Fibroblast of lung (primary cell): ENCODE results near the gene UTF1. TPM values are rescaled to one million over a fixed set of nuclear protein-coding genes. Genes with fewer than 3 reads are reported as not detected.

Source experiments
- DNase-seq, 2 donors: peaks; one replicate each; pipeline versions ENCODE4 v3.0.0 to v3.0.0-alpha.2; 2010; ENCODE audit warnings: low read depth in 2 of 2
- H2AFZ ChIP-seq: 2 replicates; pipeline ENCODE4 v1.5.1; 2012; ENCODE audit warnings: low read length, control low read depth, inconsistent platforms
- H3K27ac ChIP-seq: 2 replicates; pipeline ENCODE4 v1.5.1; 2011; ENCODE audit warnings: low read length, control low read depth; ENCODE audit not compliant: insufficient read depth
- H3K27me3 ChIP-seq: 2 replicates; pipeline ENCODE4 v1.5.1; 2011; ENCODE audit warnings: mild to moderate bottlenecking, low read length; ENCODE audit not compliant: control insufficient read depth, insufficient read depth
- H3K36me3 ChIP-seq: 2 replicates; pipeline ENCODE4 v1.5.1; 2011; ENCODE audit warnings: low read length; ENCODE audit not compliant: control insufficient read depth, insufficient read depth
- H3K4me1 ChIP-seq: 2 replicates; pipeline ENCODE4 v1.5.1; 2011; ENCODE audit warnings: low read length; ENCODE audit not compliant: control insufficient read depth, insufficient read depth; ENCODE audit errors: extremely low read depth
- H3K4me2 ChIP-seq: 2 replicates; pipeline ENCODE4 v1.5.1; 2011; ENCODE audit warnings: low read length, control low read depth; ENCODE audit not compliant: insufficient read depth; ENCODE audit errors: extremely low read depth
- H3K4me3 ChIP-seq, 4 experiments: fragments of 200-600 bp in 1 of 4; sonication (generic) in 1 of 4; replicated peaks in 1 of 4; 2 replicates each; pipeline ENCODE4 v1.5.1; 2011 to 2016; ENCODE audit warnings: low read length in 4 of 4, low read depth in 3 of 4, mild to moderate bottlenecking in 3 of 4, control low read depth in 2 of 4, inconsistent platforms in 1 of 4, mixed read lengths in 1 of 4; ENCODE audit not compliant: insufficient read depth in 1 of 4; ENCODE audit errors: control extremely low read depth in 1 of 4
- H3K79me2 ChIP-seq: 2 replicates; pipeline ENCODE4 v1.5.1; 2012; ENCODE audit warnings: mild to moderate bottlenecking, low read length, inconsistent platforms; ENCODE audit not compliant: control insufficient read depth, insufficient read depth
- H3K9ac ChIP-seq: 2 replicates; pipeline ENCODE4 v1.5.1; 2011; ENCODE audit warnings: mild to moderate bottlenecking, low read length, control low read depth; ENCODE audit not compliant: insufficient read depth
- H3K9me3 ChIP-seq: 2 replicates; pipeline ENCODE4 v1.5.1; 2012; ENCODE audit warnings: low read depth, low read length; ENCODE audit not compliant: control insufficient read depth, insufficient read depth
- H4K20me1 ChIP-seq: 2 replicates; pipeline ENCODE4 v1.5.1; 2011; ENCODE audit warnings: low read length; ENCODE audit not compliant: control insufficient read depth, insufficient read depth; ENCODE audit errors: extremely low read depth
- EZH2 ChIP-seq: IDR thresholded peaks from 2 replicates; pipeline ENCODE4 v1.5.1; 2012; ENCODE audit warnings: low read length, control low read depth, mild to moderate bottlenecking; ENCODE audit errors: missing control alignments
- polyA plus RNA-seq, 2 donors: library from polyadenylated mRNA; depleted of rRNA in 1 of 2; stranded (reverse) in 1 of 2; unstranded in 1 of 2; fragments of >200 nt; gene quantifications; 2 replicates each; pipeline ENCODE4 v1.2.1, GENCODE V29; 2011 to 2012; ENCODE audit warnings: missing spikeins in 1 of 2
- total RNA-seq: library from RNA; depleted of rRNA; stranded (reverse); fragments of >200 nt; gene quantifications from 2 replicates; pipeline ENCODE4 v1.2.1, GENCODE V29; 2014
- TF ChIP-seq, protein P1 (sequence below), 2 donors: IDR thresholded peaks in 1 of 2; conservative IDR thresholded peaks in 1 of 2; 1 replicate in 1 of 2; 2 replicates in 1 of 2; pipeline ENCODE4 v1.5.1; 2011 to 2012; ENCODE audit warnings: low read length in 2 of 2, control low read depth in 1 of 2, inconsistent platforms in 1 of 2, low read depth in 1 of 2, mild to moderate bottlenecking in 1 of 2

Gene UTF1
- total and polyA plus RNA-seq, 2 donors (not counting 1 experiment from before 2014, with no cell fraction given): not detected

GRCh38 chr10:133226251-133226808, 3.7 kb upstream of the UTF1 start:
- H3K9me3 ChIP-seq: no peaks in the 10 kb centered on the region
- peaks cover 8% of the 10 kb centered on the region for H3K27me3 ChIP-seq
- H2AFZ ChIP-seq: no peak overlapping the region
- H3K4me3 ChIP-seq: no peak overlapping the region
- no peak overlapping the region for H3K4me2 ChIP-seq
- H4K20me1 ChIP-seq: no peaks in the 10 kb centered on the region
- TF ChIP-seq EZH2: no peak
- TF ChIP-seq, protein P1, sequence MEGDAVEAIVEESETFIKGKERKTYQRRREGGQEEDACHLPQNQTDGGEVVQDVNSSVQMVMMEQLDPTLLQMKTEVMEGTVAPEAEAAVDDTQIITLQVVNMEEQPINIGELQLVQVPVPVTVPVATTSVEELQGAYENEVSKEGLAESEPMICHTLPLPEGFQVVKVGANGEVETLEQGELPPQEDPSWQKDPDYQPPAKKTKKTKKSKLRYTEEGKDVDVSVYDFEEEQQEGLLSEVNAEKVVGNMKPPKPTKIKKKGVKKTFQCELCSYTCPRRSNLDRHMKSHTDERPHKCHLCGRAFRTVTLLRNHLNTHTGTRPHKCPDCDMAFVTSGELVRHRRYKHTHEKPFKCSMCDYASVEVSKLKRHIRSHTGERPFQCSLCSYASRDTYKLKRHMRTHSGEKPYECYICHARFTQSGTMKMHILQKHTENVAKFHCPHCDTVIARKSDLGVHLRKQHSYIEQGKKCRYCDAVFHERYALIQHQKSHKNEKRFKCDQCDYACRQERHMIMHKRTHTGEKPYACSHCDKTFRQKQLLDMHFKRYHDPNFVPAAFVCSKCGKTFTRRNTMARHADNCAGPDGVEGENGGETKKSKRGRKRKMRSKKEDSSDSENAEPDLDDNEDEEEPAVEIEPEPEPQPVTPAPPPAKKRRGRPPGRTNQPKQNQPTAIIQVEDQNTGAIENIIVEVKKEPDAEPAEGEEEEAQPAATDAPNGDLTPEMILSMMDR (conservative IDR thresholded peaks at IDR 0.05 in 1 of 2, IDR thresholded peaks at IDR 0.05 in 1 of 2; ENCODE audit: low read depth in 1 of 2, low read length in 2 of 2): no peak
- H3K27ac ChIP-seq: no peak overlapping the region
- H3K9ac ChIP-seq: no peak overlapping the region
- DNase-seq: no peak
- no peaks in the 10 kb centered on the region for H3K4me1 ChIP-seq
- H3K36me3 ChIP-seq: no peaks in the 10 kb centered on the region
- no peaks in the 10 kb centered on the region for H3K79me2 ChIP-seq

DNA sequence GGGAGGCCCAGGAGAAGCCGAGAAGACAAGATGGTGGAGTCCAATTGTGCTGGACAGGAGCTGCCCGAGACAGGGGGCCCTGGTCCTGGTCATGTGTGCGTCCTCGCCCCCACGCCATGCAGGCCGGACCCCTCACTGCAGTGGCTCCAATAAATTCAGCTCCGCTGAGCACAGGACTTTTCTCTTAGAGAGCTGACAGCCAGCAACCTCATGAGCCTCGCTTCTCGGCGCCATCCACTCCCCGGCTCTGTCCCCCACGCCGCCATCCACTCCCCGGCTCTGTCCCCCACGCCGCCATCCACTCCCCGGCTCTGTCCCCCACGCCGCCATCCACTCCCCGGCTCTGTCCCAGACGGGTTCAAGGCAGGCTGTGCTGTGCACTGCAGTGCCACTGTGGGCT, 2.8 kb upstream of the UTF1 start:
- DNase-seq: no peak
- no peak overlapping the region for H2AFZ ChIP-seq

GRCh38 chr10:133229265-133230043, 563 bp upstream of the UTF1 start:
- no peaks in the 10 kb centered on the region for H3K9me3 ChIP-seq
- H3K36me3 ChIP-seq: no peaks in the 10 kb centered on the region
- no peak overlapping the region for H3K9ac ChIP-seq
- no peak overlapping the region for H2AFZ ChIP-seq
- H3K4me2 ChIP-seq: no peak overlapping the region
- peak; percentile 82 for TF ChIP-seq EZH2
- TF ChIP-seq, protein P1 (conservative IDR thresholded peaks at IDR 0.05 in 1 of 2, IDR thresholded peaks at IDR 0.05 in 1 of 2; ENCODE audit: low read depth in 1 of 2, low read length in 2 of 2): no peak
- peaks cover 21% of the 10 kb centered on the region for H3K27me3 ChIP-seq
- H4K20me1 ChIP-seq: no peaks in the 10 kb centered on the region
- H3K4me1 ChIP-seq: no peaks in the 10 kb centered on the region
- no peak for DNase-seq
- no peaks in the 10 kb centered on the region for H3K79me2 ChIP-seq
- no peak overlapping the region for H3K4me3 ChIP-seq
- H3K27ac ChIP-seq: no peak overlapping the region

More for the DNA sequence above, 2.8 kb upstream of the UTF1 start:
- Histone ChIP-seq H3K4me2 (no peak overlapping the region), H3K79me2 (no peaks in the 10 kb centered on the region), H3K27me3 (peaks cover 14% of the 10 kb centered on the region), H3K36me3 (no peaks in the 10 kb centered on the region), H3K4me1 (no peaks in the 10 kb centered on the region), H3K27ac (no peak overlapping the region), H4K20me1 (no peaks in the 10 kb centered on the region), H3K4me3 (no peak overlapping the region), H3K9ac (no peak overlapping the region), H3K9me3 (no peaks in the 10 kb centered on the region)
- TF ChIP-seq EZH2: no peak
- TF ChIP-seq, protein P1 (conservative IDR thresholded peaks at IDR 0.05 in 1 of 2, IDR thresholded peaks at IDR 0.05 in 1 of 2; ENCODE audit: low read depth in 1 of 2, low read length in 2 of 2): no peak
